Lung microvascular endothelial cell (primary cell): ENCODE results near the gene PRKG1. TPM values are rescaled to one million over a fixed set of nuclear protein-coding genes. Genes with fewer than 3 reads are reported as not detected.

Source experiments
- DNase-seq, 2 donors: peaks; one replicate each; pipeline versions ENCODE4 v3.0.0 to v3.0.0-alpha.2; 2010; ENCODE audit warnings: low read depth in 2 of 2
- total RNA-seq: library from RNA; depleted of rRNA; stranded (reverse); fragments of >200 nt; gene quantifications from 2 replicates; pipeline ENCODE4 v1.2.1, GENCODE V29; 2014

PRKG1 gene
- total RNA-seq, 1 donor from 2014 or later, result 3.6 TPM

- no peak for DNase-seq
Observed at GRCh38 chr10:51980752-51981151, 906.5 kb downstream of the PRKG1 start.

DNA sequence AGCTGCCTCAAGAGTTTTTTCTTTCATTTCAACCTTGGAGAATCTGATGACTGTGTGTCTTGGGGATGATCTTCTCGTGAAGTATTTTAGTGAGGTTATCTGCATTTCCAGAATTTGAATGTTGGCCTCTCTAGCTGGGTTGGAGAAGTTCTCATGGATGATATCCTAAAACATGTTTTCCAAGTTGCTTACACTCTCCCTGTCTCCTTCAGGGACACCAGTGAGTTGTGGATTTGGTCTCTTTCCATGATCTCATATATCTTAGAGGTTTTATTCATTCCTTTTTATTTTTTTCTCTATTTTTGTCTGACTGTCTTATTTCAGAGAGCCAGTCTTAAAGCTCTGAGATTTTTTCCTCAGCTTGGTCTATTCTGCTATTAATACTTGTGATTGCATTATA, 907.4 kb downstream of the PRKG1 start:
- no peak for DNase-seq

DNA sequence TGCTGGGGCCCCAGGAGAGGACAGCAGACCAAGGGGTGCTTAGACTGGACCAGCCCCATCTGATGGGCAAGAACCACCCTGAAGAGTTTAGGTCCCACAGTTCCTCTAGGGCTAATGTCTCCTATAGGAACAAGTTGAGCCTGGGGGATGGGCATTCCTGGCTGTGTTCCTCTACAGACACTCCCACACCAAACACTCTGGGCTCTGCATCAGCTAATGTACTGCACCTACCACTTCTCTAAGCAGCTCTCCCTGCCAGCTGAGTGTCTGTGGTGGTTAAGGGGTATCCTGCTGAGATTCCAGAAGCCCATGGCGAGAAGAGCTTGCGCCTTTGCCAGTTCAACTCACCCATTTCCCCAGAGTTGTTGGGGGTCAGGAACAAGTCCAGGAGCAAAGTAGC, 909.2 kb downstream of the PRKG1 start:
- no peak for DNase-seq

DNA sequence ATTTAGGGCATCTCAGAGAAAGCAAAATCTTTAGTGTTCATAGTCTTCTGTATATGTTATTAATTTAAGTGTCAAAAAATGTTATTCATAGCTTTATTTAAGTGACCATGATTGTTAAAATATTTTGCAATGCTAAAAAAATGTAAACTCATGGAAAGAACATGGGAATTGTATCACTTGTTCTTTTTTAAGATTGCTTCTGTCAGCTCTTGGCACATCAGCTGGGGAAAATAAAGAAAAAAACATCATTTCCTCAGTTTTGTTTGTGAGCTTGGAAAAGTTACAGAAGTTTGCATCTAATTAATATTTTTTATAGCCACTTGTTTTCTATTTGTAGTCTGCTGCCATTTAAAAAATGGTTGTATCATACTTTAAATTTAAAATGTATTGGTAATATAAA, 911.0 kb downstream of the PRKG1 start:
- DNase-seq, result no peak

DNA sequence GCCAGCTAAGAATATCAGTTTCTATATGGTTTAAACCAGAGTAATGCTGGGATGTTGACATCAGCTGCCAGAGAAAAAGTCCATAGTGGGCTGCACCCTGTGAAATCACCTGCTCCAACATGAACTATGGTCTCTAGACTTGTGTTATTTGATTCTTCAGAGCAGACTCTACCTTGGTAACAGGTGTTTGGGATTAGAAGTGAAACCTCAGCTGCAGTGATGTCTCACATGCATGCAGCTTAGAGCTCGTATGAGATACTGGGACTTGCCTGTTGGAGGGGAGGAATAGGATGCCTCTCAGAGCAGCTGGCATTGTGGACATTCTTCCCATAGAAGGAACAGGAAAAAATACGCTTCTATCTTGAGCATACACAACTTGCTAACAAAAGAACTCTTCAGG, 912.2 kb downstream of the PRKG1 start:
- DNase-seq, result no peak

- no peak for DNase-seq
Observed at GRCh38 chr10:51993475-51993874, 919.2 kb downstream of the PRKG1 start.

DNA sequence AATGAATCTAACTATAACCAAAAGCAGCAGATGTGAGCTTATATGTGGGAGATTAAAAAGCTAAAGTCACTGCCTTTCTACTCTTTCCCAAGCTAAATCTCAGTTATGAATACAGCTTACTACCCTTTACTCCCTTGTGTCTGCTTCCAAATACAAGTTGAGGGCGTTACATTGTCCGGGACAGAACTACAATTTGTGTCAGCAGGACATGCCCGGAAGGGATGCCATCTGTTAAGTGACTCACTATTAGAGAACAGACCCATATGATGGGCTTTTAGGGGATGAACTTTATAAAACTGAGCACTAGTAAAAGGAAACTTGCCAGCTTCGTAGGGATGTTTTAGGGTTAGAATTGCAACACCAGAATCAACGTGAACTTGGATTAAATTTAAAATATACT, 924.8 kb downstream of the PRKG1 start:
- peak in 1 of 2 donors; percentile 2 for DNase-seq

GRCh38 chr10:52004342-52004949, 930.2 kb downstream of the PRKG1 start:
- peak; percentile 41 to 59 for DNase-seq

- DNase-seq, result no peak
Observed at GRCh38 chr10:52007091-52007490, 932.8 kb downstream of the PRKG1 start.

GRCh38 chr10:52011118-52011517, 936.8 kb downstream of the PRKG1 start:
- no peak for DNase-seq

- no peak for DNase-seq
Observed at GRCh38 chr10:52019077-52019555, 944.8 kb downstream of the PRKG1 start.

DNA sequence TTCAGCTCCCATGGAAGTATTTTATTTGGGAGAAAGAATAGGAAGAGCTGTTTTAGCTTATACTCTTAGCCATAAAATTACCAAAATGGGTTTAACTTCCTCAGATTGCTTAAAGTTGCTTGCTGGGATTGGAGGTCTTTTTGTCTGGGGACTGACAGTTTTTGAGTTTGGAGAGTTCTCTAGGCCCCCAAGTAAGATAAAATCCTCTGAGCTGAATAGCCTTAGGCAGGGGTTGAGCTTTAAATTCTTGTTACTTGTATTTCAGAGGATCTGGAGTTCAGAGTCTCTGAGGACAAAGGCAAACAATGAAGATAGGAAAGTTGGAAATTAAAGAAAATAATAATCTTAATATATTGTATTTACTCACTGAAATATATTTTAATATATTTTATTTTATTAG, 945.4 kb downstream of the PRKG1 start:
- DNase-seq, result no peak

DNA sequence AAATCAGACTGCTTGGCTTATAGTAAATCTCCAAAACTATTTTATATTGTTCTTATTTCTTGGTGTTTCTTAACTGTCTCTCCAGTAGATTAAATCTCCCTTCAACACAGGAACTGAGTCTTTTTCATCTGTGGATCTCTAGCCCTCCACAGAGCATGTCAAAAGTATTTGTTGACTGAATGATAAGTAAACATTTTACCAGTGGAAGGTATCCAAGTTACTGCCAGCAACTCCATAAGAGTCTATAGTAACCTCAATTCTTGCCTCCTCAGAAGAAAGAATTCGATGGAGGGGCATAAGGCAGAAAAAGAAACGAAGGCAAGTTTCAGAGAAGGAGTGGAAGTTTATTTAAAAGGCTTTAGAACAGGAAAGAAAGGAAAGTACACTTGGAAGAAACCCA, 945.9 kb downstream of the PRKG1 start:
- DNase-seq, result no peak

DNA sequence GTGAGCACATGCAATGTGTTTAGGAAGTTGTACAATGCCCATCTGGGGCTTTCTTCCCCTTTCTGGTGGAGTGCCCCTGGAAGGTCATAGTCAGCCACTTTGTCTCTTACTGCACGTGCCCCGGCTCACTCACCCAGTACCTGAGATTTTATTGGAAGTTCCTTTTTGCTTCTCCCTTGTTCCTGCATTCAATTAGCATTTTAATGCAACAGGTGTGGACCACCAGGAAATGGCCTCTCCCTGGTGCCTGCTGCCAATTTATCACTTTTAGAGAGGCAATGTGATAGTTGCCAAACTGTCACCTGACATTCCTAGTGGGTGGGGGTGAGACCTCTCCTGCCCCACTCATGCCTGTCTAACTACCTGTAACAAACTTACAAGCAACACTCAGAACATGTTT, 946.4 kb downstream of the PRKG1 start:
- no peak for DNase-seq

GRCh38 chr10:52027055-52027705, 952.9 kb downstream of the PRKG1 start:
- DNase-seq, result no peak

GRCh38 chr10:52028523-52028858, 954.2 kb downstream of the PRKG1 start:
- DNase-seq, result no peak

DNA sequence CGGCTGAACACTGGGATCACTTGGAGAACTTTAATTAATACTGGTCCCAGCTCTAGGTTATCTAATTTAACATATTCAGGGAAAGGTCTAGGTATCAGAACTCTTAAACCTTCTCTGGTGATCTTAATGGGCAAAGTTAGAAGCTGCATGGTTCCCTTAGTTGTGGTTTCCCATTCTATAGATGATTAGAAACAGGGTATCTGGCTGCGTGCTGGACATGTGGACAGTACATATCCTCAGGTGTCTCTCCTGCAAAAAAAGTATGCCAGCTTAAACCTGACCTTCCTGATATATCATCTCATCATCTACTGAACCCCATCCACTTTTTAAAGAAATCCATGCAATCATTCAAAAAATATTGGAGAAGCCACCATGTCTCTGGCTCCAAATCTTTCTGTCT, 955.3 kb downstream of the PRKG1 start:
- no peak for DNase-seq

GRCh38 chr10:52030051-52030790, 955.9 kb downstream of the PRKG1 start:
- DNase-seq, result peak; percentile 17 to 52

- DNase-seq, result no peak
Observed at GRCh38 chr10:52030975-52031374, 956.7 kb downstream of the PRKG1 start.

DNA sequence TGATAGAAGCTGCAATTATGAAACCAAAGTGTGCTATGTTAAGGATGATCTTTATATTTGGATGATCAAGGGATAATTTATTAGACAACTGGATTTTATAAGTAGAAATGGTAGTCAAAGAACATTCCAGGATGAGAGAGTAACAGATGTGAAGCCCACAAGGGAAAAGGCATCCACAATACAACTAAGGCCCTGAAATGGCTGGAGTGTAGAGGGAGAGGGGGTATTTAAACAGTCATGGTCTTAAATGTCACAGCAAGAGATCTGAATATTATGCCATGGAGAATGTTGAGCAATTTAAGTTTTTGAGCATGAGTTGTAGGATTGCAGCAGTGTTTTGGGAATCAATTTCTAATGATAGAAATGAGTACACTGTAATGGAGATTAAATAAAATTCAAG, 957.5 kb downstream of the PRKG1 start:
- DNase-seq, result no peak

DNA sequence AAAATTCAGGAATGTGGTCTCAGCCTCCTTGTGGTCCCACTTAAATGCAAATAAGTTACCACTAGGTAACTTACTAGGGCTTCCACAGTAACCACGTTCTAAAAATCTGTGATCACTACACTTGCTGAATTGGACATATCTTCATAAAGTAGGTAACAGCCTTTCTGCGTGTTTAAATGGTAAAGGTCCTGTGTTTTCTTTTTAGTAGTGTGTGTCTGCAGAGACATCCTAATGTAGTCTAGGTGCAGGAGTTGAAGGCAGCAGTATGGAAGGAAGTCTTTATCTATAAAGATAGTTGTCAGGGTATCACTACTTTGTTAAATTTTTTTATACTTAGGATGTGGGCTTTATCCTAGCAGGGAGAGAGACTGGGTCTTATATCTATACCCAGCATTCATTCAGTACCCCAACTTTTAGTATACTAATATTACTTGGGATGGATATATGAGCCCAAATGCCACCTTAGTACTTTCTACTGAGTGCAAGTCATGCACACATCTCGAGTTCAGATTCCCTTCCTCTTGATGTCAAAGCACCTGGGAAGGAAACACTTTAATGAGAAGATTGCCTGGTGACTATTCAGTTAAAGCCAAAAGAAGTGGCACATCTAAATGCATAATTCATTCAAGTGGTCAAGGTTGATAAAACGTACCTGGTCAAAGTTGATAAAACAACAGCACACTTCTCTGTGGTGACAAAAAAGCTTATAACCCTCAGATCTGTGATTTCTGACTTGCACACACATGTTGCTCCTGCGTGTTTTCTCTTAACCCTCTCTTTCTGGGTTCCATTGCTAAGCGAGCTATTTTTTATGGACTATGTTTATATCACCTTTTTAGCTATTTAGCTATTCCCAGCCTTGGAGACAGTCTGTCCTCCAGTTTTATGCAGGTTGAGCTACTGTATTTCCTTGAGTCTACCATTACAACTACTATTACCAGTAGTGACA, 958.7 kb downstream of the PRKG1 start:
- no peak for DNase-seq
